K562 (cell line): Measurements from ENCODE around the gene ACRBP. TPM values are rescaled to one million over a fixed set of nuclear protein-coding genes. Genes with fewer than 3 reads are reported as not detected.

ENCODE experiments used
- ATAC-seq: fragments of 200-7000 bp; cut with Tn5 transposase; 3 replicates; pipeline ENCODE4 v1.9.1; 2020; ENCODE audit warnings: moderate library complexity
- BruUV-seq: library from RNA; stranded (reverse); fragments of 400-500 nt; replicated peaks from 2 replicates; lab custom pipeline; 2021; lab: Mats Ljungman, UMichigan
- CTCF ChIA-PET: fragments of 300-600 bp; formaldehyde crosslinking; extraction: SDS; loops from one replicate; lab custom pipeline; 2021; ENCODE audit warnings: low intra/inter-chr PET ratio; lab: Yijun Ruan, JAX
- POLR2A ChIA-PET: fragments of 300-600, 350-650 bp; sonication (Branson Sonifier 250); formaldehyde crosslinking; extraction: SDS; loops from one replicate; lab custom pipeline; 2021; ENCODE audit warnings: antibody characterized with exemption, inconsistent platforms; lab: Yijun Ruan, JAX
- DNase-seq, 4 experiments: peaks; one replicate each; pipeline versions ENCODE4 v3.0.0 to v3.0.0-alpha.2; 2011 to 2018; ENCODE audit warnings: low spot score in 3 of 4, mixed read lengths in 3 of 4; ENCODE audit errors: extremely low read depth in 1 of 4
- FAIRE-seq: peaks from 2 replicates; lab custom pipeline; 2011; peaks lifted over from hg19 to GRCh38; lab: Jason Lieb, UNC
- H2AFZ ChIP-seq: 2 replicates; pipeline ENCODE4 v1.6.0; 2011; ENCODE audit warnings: low read depth, low read length, control low read depth, inconsistent platforms
- H3K27ac ChIP-seq: fragments of 200-600 bp; 3 replicates; pipeline ENCODE4 v1.8.0; 2011; ENCODE audit warnings: low read depth, mild to moderate bottlenecking, control low read depth, inconsistent platforms, low read length, moderate library complexity, mixed read lengths; ENCODE audit errors: extremely low read depth
- H3K27me3 ChIP-seq, 2 experiments: fragments of 300-600 bp in 1 of 2; 2 replicates in 1 of 2; 3 replicates in 1 of 2; pipeline versions ENCODE4 v1.6.0 to v1.8.0; 2011; ENCODE audit warnings: inconsistent platforms in 2 of 2, low read length in 2 of 2, mild to moderate bottlenecking in 1 of 2, mixed read lengths in 1 of 2, moderate library complexity in 1 of 2; ENCODE audit not compliant: control insufficient read depth in 2 of 2, insufficient read depth in 2 of 2
- H3K36me3 ChIP-seq: fragments of 300-600 bp; 3 replicates; pipeline ENCODE4 v1.8.0; 2011; ENCODE audit warnings: mild to moderate bottlenecking, low read length, inconsistent platforms; ENCODE audit not compliant: control insufficient read depth, insufficient read depth
- H3K4me1 ChIP-seq, 2 experiments: fragments of 200-600 bp in 1 of 2; replicated peaks in 1 of 2; 2 replicates in 1 of 2; 3 replicates in 1 of 2; pipeline versions ENCODE4 v1.5.1 to v1.8.0; 2011; ENCODE audit warnings: inconsistent platforms in 2 of 2, low read length in 2 of 2, mild to moderate bottlenecking in 1 of 2, mixed read lengths in 1 of 2, moderate library complexity in 1 of 2; ENCODE audit not compliant: control insufficient read depth in 2 of 2, insufficient read depth in 2 of 2
- H3K4me2 ChIP-seq: 2 replicates; pipeline ENCODE4 v1.6.1; 2011; ENCODE audit warnings: low read length, control low read depth, inconsistent platforms, mixed read lengths; ENCODE audit not compliant: insufficient read depth
- H3K4me3 ChIP-seq: fragments of 200-600 bp; sonication (generic), shearing (Covaris generic); 2 replicates; pipeline ENCODE4 v1.5.1; 2016; ENCODE audit warnings: control low read depth, inconsistent platforms
- H3K79me2 ChIP-seq: fragments of 200-600 bp; 3 replicates; pipeline ENCODE4 v1.8.0; 2011; ENCODE audit warnings: low read length, inconsistent platforms; ENCODE audit not compliant: control insufficient read depth, insufficient read depth
- H3K9ac ChIP-seq, 2 experiments: 2 replicates each; pipeline versions ENCODE4 v1.6.0 to v1.6.1; 2011; ENCODE audit warnings: low read depth in 2 of 2, low read length in 2 of 2, control low read depth in 1 of 2, inconsistent platforms in 1 of 2, mild to moderate bottlenecking in 1 of 2, mixed read lengths in 1 of 2; ENCODE audit not compliant: insufficient read depth in 1 of 2
- H3K9me1 ChIP-seq: one replicate; pipeline ENCODE4 v1.6.0; 2011; ENCODE audit warnings: inconsistent platforms, mild to moderate bottlenecking, low read length, moderate library complexity; ENCODE audit not compliant: control insufficient read depth, insufficient read depth
- H3K9me3 ChIP-seq: replicated peaks from 2 replicates; pipeline ENCODE4 v1.5.1; 2011; ENCODE audit warnings: low read depth, low read length, inconsistent platforms; ENCODE audit not compliant: control insufficient read depth, insufficient read depth
- H4K20me1 ChIP-seq: replicated peaks from 2 replicates; pipeline ENCODE4 v1.6.1; 2011; ENCODE audit warnings: low read length, inconsistent platforms, mixed read lengths; ENCODE audit not compliant: control insufficient read depth, insufficient read depth
- ATF3 ChIP-seq, 2 experiments: fragments of 450-650 bp in 1 of 2; sonication (generic) in 1 of 2; formaldehyde crosslinking in 1 of 2; IDR thresholded peaks in 1 of 2; conservative IDR thresholded peaks in 1 of 2; 2 replicates each; pipeline versions ENCODE4 v1.6.1 to v1.8.1; 2016 to 2023; ENCODE audit warnings: mild to moderate bottlenecking in 2 of 2, moderate library complexity in 2 of 2, inconsistent platforms in 1 of 2, missing genetic modification reagents in 1 of 2
- CHD1 ChIP-seq: fragments of 200-600 bp; sonication (generic); IDR thresholded peaks from one replicate; pipeline ENCODE4 v1.6.1; 2012; ENCODE audit warnings: mild to moderate bottlenecking, moderate library complexity, low read length, inconsistent platforms
- CREB3L1 ChIP-seq: fragments of 450-650 bp; IDR thresholded peaks from 2 replicates; pipeline ENCODE4 v1.6.1; 2014; ENCODE audit warnings: low read depth, mild to moderate bottlenecking, moderate library complexity, borderline replicate concordance
- FOXK1 ChIP-seq: sonication (generic); formaldehyde crosslinking; IDR thresholded peaks from 2 replicates; pipeline ENCODE4 v1.8.0; 2022; ENCODE audit warnings: missing genetic modification reagents, mild to moderate bottlenecking, borderline replicate concordance
- JUNB ChIP-seq: fragments of 450-650 bp; formaldehyde crosslinking; conservative IDR thresholded peaks from 2 replicates; pipeline ENCODE4 v1.4.0; 2020; ENCODE audit warnings: mild to moderate bottlenecking
- MCM7 ChIP-seq, 2 experiments: fragments of 450-650 bp; IDR thresholded peaks; 2 replicates each; pipeline ENCODE4 v1.6.1; 2016 to 2018
- PPARD ChIP-seq: fragments of 250-450 bp; sonication (Bioruptor Pico); IDR thresholded peaks from 2 replicates; pipeline ENCODE4 v1.8.0; 2022; ENCODE audit warnings: inconsistent platforms, mild to moderate bottlenecking, moderate library complexity
- ZBTB34 ChIP-seq: fragments of 250-450 bp; sonication (Bioruptor Pico); IDR thresholded peaks from 2 replicates; pipeline ENCODE4 v1.8.0; 2021; ENCODE audit warnings: mild to moderate bottlenecking, moderate library complexity
- ZNF311 ChIP-seq: fragments of 250-450 bp; sonication (Bioruptor Pico); IDR thresholded peaks from 2 replicates; pipeline ENCODE4 v1.4.0; 2020; ENCODE audit warnings: mild to moderate bottlenecking, moderate library complexity
- WGBS: fragments of 100-300 bp; shearing (Covaris generic); methylation state at CpG from one replicate; pipeline ENCODE4 v1.1.6; 2016; ENCODE audit warnings: low coverage, mixed read lengths; ENCODE audit not compliant: insufficient coverage; ENCODE audit errors: missing lambda C conversion rate; 5-methylcytosine and 5-hydroxymethylcytosine counted together
- in situ Hi-C: fragments of 300-500 bp; cut with MboI; formaldehyde crosslinking; loops from 4 replicates; pipeline ENCODE4 v1.15.0; 2018; ENCODE audit warnings: inconsistent platforms, mixed read lengths
- intact Hi-C: fragments of 100-400 bp; cut with micrococcal nuclease; formaldehyde crosslinking; loops from 2 replicates; pipeline ENCODE4 v1.14.2; 2022
- polyA plus RNA-seq, 8 experiments: library from polyadenylated mRNA; depleted of rRNA in 4 of 8; stranded (reverse) in 5 of 8; unstranded in 3 of 8; fragments of >200 nt; fragmentation: Nextera tagmentation in 2 of 8; fragmentation: Illumina TruSeq in 1 of 8; extraction: Ambion mirVana in 2 of 8; extraction: Trizol in 1 of 8; gene quantifications; 2 replicates each; pipeline versions ENCODE4 v1.2.1 to v1.2.3, GENCODE V29; 2011 to 2014; ENCODE audit warnings: inconsistent platforms in 1 of 8, missing spikeins in 1 of 8
- total RNA-seq, 7 experiments: library from RNA; depleted of rRNA in 6 of 7; stranded (reverse); fragments of >200 nt in 6 of 7; fragmentation: Illumina TruSeq in 2 of 7; extraction: Trizol in 2 of 7; gene quantifications; 2 replicates each; pipeline versions ENCODE4 v1.2.1 to v1.2.3, GENCODE V29; 2011 to 2021; ENCODE audit warnings: low replicate concordance in 1 of 7

Gene ACRBP
- total and polyA plus RNA-seq, 9 of the 15 experiments (the other 6 are each of a cell fraction or from before 2014, with no cell fraction given) = 3.1 to 31.8 (median 8.4) TPM

GRCh38 chr12:6632026-6632983 is 14.9 kb downstream of the ACRBP start (continued):
- TF ChIP-seq ZBTB34 (CRISPR knock-in tag) (no peak), ZNF311 (no peak), ATF3 (IDR thresholded peaks at IDR 0.05) (no peak), ATF3 (CRISPR knock-in tag; conservative IDR thresholded peaks at IDR 0.05) (no peak)

- intact Hi-C loops = no loop called here
- H3K4me2 ChIP-seq = peak overlapping the region; percentile 41; the same call in 1 of the 2 replicates
- peak overlapping the region; percentile 41; the same call in 1 of the 3 replicates for H3K27ac ChIP-seq
- TF ChIP-seq MCM7 (IDR thresholded peaks at IDR 0.05) = no peak
- TF ChIP-seq FOXK1 (CRISPR knock-in tag) = no peak
- TF ChIP-seq JUNB (CRISPR knock-in tag) = no peak
- TF ChIP-seq CHD1 = no peak
- TF ChIP-seq CREB3L1 = no peak
- no peak for TF ChIP-seq PPARD (CRISPR knock-in tag)
Measured at GRCh38 chr12:6631549-6631961, 15.7 kb downstream of the ACRBP start.

More at GRCh38 chr12:6631549-6631961, 15.7 kb downstream of the ACRBP start:
- Histone ChIP-seq H3K27me3 (no peaks in the 10 kb centered on the region), H3K36me3 (no peaks in the 10 kb centered on the region; the same call in 2 of the 3 replicates), H2AFZ (no peak overlapping the region), H3K4me1 (peaks cover 23 to 32% of the 10 kb centered on the region in 2 experiments; a peak in 4 of 5 replicates), H3K9me3 (no peaks in the 10 kb centered on the region), H3K79me2 (peaks cover 19% of the 10 kb centered on the region), H3K9me1 (no peaks in the 10 kb centered on the region), H4K20me1 (no peaks in the 10 kb centered on the region), H3K9ac (peak overlapping the region in 1 of 2 experiments; percentile 24; a peak in 1 of 4 replicates), H3K4me3 (no peak overlapping the region)
- POLR2A ChIA-PET = interaction anchor here (0.7 to 1.5 kb wide), 2 partner anchors 18 to 41 kb away, joined by 3 to 6 read pairs; no protein-coding TSS in a partner anchor
- CTCF ChIA-PET = no interaction called here
- FAIRE-seq = no peak
- in situ Hi-C loops = no loop called here
- WGBS = 46% methylated on average over 3 of the region's 3 CpGs
- no peak for DNase-seq
- no TSS peak for BruUV-seq
- ATAC-seq = no peak
